Measurements from ENCODE around the gene PAXIP1.

DNA sequence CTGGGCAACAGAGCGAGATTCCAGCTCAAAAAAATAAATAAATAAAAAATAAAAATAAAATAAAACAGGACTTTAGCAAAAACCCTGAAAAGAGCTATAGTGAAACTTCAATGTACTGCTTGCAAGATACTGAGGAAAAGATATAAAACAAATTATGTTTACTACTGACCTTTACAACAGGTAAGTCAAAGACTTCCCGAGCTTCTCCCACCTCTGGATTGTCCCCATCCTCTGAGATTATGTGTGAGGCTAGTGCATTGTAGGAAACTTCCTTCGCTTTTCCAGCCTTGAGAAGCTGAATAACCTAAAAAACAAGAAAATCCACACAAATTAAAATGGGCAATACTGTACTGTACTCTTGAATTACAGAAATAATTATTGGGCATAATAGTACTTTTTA, 4.4 kb downstream of the PAXIP1 start:
- TF ChIP-seq, protein P1, sequence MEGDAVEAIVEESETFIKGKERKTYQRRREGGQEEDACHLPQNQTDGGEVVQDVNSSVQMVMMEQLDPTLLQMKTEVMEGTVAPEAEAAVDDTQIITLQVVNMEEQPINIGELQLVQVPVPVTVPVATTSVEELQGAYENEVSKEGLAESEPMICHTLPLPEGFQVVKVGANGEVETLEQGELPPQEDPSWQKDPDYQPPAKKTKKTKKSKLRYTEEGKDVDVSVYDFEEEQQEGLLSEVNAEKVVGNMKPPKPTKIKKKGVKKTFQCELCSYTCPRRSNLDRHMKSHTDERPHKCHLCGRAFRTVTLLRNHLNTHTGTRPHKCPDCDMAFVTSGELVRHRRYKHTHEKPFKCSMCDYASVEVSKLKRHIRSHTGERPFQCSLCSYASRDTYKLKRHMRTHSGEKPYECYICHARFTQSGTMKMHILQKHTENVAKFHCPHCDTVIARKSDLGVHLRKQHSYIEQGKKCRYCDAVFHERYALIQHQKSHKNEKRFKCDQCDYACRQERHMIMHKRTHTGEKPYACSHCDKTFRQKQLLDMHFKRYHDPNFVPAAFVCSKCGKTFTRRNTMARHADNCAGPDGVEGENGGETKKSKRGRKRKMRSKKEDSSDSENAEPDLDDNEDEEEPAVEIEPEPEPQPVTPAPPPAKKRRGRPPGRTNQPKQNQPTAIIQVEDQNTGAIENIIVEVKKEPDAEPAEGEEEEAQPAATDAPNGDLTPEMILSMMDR (conservative IDR thresholded peaks at IDR 0.05): no peak
- TF ChIP-seq EZH2 (IDR thresholded peaks at IDR 0.05; ENCODE audit: low read depth): no peak
